ENCODE results near the gene RTN4R.

DNA sequence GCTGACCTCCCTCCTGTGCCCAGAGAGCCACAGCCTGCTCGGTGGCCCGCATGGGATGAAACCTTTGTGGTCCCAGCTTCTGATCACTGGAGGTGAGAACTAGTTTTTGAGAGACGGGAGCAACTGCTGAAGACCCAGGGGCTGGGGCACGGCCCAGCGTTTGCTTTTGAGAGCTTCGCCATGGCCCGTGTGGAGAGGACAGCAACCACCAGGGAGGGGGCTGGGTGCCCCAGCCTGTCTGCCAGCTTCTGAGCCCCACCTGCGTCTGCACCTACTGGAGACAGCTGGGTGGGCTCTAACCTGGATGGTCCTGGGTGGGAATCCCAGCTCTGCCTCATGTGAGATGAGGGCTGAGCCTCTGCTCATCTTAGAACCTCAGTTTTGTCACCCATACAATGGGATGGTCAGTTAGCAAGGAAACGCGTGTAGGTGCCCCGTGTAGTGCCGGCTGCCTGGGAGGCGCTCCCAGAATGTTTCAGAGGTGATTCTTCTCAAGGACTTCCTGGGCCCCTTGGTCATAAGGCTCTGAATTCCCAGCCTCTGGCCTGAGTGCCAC is 66.2 kb downstream of the RTN4R start:
- TF ChIP-seq ZXDB (tag by site-specific recombination; IDR thresholded peaks at IDR 0.05) (no peak), CTCF (tag by site-specific recombination; IDR thresholded peaks at IDR 0.05) (no peak), TCF7L2 (IDR thresholded peaks at IDR 0.05; ENCODE audit: borderline replicate concordance, low read depth, low read length) (no peak), ZNF2 (tag by site-specific recombination; IDR thresholded peaks at IDR 0.05) (no peak), ZNF157 (tag by site-specific recombination; IDR thresholded peaks at IDR 0.05) (no peak)

Measured in HEK293 (cell line).